Choroid plexus epithelial cell (primary cell): ENCODE results near the gene TNFRSF17.
"Not testable (repeated sequence)": the region's sequence is repeated elsewhere in the genome, so short reads cannot be mapped to it uniquely, and the experiment has no call there.

ENCODE experiments used
- DNase-seq: peaks from one replicate; pipeline ENCODE4 v3.0.0-alpha.2; 2010; ENCODE audit warnings: low read depth
- H3K4me3 ChIP-seq: 2 replicates; pipeline ENCODE4 v1.5.1; 2011; ENCODE audit warnings: low read depth, mild to moderate bottlenecking, control low read depth, low read length, moderate library complexity
- TF ChIP-seq, protein P1 (sequence below): conservative IDR thresholded peaks from 2 replicates; pipeline ENCODE4 v1.5.1; 2011; ENCODE audit warnings: low read depth, mild to moderate bottlenecking, control low read depth, inconsistent platforms, low read length, moderate library complexity

The TNFRSF17 gene

DNA sequence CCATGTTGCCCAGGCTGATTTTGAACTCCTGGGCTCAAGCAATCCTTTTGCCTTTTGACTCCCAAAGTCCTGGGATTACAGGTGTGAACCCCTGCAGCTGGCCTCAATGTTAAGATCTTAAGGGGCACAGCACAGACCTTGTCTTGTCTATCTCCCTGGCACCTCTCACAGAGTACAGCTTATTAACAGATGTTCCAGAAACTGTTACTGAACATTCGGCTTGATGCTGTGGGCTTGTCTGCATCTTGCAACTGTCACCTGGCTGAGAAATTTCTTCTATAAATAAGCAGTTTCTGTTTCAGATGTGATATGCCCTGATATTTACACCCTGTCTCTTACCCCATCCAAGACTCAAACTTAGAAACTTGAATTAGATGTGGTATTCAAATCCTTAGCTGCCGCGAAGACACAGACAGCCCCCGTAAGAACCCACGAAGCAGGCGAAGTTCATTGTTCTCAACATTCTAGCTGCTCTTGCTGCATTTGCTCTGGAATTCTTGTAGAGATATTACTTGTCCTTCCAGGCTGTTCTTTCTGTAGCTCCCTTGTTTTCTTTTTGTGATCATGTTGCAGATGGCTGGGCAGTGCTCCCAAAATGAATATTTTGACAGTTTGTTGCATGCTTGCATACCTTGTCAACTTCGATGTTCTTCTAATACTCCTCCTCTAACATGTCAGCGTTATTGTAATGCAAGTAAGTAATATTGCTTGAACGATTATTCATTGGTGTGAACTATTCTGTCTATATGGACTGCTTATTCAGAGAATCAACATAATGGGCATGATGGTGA lies at the start of gene TNFRSF17:
Gene TNFRSF17 (plus strand): TSS at position 450 of the 791 bp plus-strand sequence. CDS start 115 bp downstream, at position 565.
- DNase-seq = peak; percentile 30
- no peak within 1 kb of the TSS for H3K4me3 ChIP-seq
- TF ChIP-seq, protein P1, sequence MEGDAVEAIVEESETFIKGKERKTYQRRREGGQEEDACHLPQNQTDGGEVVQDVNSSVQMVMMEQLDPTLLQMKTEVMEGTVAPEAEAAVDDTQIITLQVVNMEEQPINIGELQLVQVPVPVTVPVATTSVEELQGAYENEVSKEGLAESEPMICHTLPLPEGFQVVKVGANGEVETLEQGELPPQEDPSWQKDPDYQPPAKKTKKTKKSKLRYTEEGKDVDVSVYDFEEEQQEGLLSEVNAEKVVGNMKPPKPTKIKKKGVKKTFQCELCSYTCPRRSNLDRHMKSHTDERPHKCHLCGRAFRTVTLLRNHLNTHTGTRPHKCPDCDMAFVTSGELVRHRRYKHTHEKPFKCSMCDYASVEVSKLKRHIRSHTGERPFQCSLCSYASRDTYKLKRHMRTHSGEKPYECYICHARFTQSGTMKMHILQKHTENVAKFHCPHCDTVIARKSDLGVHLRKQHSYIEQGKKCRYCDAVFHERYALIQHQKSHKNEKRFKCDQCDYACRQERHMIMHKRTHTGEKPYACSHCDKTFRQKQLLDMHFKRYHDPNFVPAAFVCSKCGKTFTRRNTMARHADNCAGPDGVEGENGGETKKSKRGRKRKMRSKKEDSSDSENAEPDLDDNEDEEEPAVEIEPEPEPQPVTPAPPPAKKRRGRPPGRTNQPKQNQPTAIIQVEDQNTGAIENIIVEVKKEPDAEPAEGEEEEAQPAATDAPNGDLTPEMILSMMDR = no peak

DNA sequence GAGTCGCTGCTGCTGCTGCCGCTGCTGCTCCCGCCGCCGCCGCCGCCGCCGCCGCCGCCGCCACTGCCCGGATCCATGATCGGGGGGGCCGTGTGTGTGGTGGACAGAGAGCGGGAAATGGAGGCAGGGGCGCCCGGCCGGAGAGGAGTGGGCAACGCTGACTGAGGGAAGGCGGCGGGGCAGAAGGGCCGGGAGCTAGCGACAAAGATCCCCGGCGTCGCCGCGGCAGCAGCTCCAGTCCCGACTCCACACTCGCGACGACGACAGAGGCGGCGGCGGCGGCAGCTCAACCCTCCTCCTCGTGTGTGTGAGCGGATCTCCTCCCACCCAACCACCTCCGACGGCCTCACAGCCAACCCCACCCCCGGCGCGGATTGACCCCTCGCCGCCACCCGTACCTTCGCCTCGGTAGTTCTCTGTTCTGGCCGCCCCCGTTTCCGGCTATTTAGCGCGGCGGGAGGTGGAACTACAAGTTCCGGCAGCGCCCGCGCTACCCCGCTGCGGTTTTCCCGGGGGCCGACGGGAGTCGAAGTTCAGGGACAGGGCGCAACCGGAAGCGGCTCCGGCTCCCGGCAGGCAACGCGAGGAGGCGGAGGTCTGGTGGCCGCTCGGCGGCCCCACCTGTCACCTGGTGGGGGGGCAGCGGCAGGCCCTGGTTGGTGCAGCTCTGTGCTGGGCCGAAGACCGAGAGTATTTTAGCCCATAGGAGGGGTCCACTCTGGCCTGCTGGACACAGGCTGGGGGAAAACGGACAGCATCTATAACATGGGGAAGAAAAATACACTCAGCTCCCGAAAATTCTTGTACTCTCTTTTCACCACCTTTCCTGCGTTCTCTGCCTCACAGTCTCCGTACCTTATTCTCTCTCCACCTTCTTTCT lies 49.1 kb upstream of the TNFRSF17 start, which contains the start of gene GSPT1:
Gene GSPT1 (minus strand): TSS at position 313 of the 880 bp plus-strand sequence. CDS start 236 bp downstream, at position 77.
- peak; percentile 99 for DNase-seq
- TF ChIP-seq, protein P1 = no peak
- peak within 1 kb of the TSS; percentile 94 for H3K4me3 ChIP-seq

DNA sequence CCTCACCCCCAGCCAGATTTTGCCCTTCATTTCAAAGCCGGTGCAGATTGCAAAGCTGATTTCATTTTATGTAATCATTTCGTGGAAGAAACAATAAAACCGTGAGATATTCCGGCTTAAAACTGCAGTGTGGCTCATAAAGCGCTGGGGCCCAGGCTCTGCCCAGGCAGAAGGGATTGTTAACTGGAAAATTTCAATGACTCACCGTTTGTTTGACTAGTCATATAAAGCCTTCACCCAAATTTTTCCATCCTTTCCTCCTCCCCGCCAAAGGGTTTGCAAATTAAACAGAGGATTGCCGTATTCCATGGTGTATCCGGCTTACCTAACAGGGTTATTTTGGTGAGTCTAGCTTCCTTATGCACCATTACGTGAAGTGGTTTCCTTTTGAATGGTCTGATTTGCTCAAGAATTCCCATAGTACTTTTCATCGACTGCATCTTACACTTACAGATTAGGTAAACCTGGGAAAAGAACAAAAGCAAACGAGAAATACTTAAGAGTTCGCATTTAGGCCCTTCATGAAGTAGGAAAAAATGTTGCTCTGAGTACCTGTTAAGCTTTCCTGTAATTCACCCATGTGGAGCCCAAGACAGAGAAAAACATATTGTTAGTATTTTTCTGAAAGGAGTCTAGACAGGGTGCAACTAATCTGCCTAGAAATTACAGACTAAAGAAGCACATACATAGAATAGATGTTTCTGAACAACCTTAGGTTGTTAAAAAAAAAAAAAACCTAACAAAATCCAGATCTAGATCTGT lies 48.3 kb upstream of the TNFRSF17 start:
- no peak for DNase-seq
- H3K4me3 ChIP-seq = peak overlapping the region; percentile 69
- TF ChIP-seq, protein P1 = no peak

DNA sequence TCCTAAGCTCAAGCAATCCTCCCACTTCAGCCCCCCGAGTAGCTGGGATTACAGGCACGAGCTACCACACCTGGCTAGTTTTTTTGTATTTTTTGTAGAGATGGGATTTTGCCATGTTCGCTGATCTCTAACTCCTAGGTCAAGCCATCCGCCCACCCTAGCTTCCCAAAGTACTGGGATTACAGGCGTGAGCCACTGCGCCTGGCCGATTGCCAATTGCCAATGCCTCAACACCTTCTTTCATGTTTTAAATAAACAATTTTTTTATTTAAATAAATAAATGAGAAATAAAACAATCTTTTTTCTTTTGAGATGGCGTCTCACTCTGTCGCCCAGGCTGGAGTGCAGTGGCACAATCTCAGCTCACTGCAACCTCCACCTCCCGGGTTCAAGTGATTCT lies 41.0 kb upstream of the TNFRSF17 start:
- not testable (repeated sequence) for H3K4me3 ChIP-seq, DNase-seq

DNA sequence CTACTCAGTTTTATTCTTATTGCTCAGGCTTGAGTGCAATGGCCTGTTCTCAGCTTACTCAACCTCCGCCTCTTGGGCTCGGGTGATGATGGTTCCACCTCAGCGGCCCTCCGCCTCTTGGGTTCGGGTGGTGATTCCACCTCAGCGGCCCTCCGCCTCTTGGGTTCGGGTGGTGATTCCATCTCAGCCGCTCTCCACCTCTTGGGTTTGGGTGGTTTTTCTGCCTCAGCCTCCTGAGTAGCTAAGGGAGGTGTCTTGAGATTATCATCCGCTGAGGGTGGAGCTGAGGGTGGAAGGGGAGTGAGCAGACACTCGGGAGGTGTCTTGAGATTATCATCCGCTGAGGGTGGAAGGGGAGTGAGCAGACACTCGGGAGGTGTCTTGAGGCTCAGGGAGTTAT lies 37.7 kb upstream of the TNFRSF17 start:
- not testable (repeated sequence) for H3K4me3 ChIP-seq, DNase-seq

DNA sequence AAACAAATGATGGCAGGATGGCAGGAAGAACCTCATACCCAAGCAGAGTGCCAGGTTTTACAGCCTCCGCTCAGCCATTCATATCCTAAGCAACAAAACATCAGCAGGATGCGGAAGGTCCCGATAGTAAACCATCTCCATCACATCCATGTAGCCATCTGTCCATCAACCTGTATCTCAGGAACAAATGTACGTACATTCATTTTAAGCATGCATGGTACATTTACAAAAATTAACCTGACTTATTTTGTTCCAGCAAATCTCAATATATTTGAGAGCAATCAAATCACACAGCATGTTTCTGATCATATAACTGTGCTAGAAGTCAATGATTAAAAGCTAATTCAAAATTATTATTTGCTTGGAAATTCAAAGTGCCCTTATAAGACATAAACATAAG lies 23.1 kb upstream of the TNFRSF17 start, which contains the start of gene NPIPB2:
Gene NPIPB2 (minus strand): TSS at position 101 of the 400 bp plus-strand sequence. CDS start 0 bp downstream, at position 101.
- not testable (repeated sequence) for H3K4me3 ChIP-seq, DNase-seq

DNA sequence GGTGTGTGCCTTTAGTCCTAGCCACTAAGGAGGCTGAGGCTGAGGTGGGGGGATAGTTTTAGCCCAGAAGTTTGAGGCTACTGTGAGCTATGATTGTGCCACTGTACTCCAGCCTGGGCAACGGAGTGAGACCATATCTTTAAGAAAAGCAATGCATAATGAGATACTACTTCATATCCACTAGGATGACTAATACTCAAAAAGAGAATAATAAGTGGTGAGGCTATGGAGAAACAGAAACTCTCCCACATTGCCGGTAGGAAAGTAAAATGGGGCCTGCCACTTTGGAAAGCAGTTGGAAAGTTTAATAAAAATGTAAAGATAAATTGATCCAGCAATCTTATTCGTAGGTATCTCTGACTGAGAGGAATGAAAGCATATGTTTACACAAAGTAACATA lies 18.6 kb upstream of the TNFRSF17 start:
- no peak for DNase-seq
- TF ChIP-seq, protein P1 = no peak
- no peak overlapping the region for H3K4me3 ChIP-seq

DNA sequence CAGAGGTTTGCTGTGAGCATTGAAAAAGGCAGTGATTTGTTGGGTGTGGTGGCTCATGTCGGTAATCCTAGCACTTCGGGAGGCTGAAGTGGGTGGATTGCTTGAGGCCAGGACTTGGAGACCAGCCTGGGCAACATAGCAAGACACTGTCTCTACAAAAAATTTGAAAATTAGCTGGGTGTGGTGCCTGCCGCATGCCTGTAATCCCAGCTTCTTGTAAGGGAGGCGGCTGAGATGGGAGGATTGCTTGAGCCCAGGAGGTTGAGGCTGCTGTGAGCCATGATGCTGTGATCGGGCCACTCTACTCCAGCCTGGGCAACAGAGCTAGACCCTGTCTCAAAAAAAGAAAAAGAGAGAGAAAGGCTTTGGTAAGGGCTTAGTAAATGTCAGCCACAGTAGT lies 16.2 kb upstream of the TNFRSF17 start:
- TF ChIP-seq, protein P1 = no peak
- DNase-seq = no peak

More for the DNA sequence above, 16.2 kb upstream of the TNFRSF17 start:
- H3K4me3 ChIP-seq = no peak overlapping the region
